Smooth muscle cell (in vitro differentiated cells): ENCODE data around the gene DIPK1A. TPM values are rescaled to one million over a fixed set of nuclear protein-coding genes. Genes with fewer than 3 reads are reported as not detected.

Source experiments
- DNase-seq: peaks from one replicate; lab custom pipeline; 2025; ENCODE audit not compliant: unreplicated experiment; lab: John Stamatoyannopoulos, UW
- H2AFZ ChIP-seq: fragments of 200-600 bp; sonication (generic); 2 replicates; pipeline ENCODE4 v1.6.0; 2016; ENCODE audit warnings: antibody characterized with exemption, low read depth, mild to moderate bottlenecking
- H3F3A ChIP-seq: fragments of 200-600 bp; sonication (generic); 2 replicates; pipeline ENCODE4 v1.6.0; 2017; ENCODE audit warnings: antibody characterized with exemption, low read depth
- H3K27ac ChIP-seq: fragments of 200-600 bp; sonication (generic); 2 replicates; pipeline ENCODE4 v1.5.1; 2016; ENCODE audit warnings: low read depth, mild to moderate bottlenecking
- H3K27me3 ChIP-seq: fragments of 200-600 bp; sonication (generic); 2 replicates; pipeline ENCODE4 v1.6.1; 2016; ENCODE audit warnings: low read depth, mild to moderate bottlenecking
- H3K36me3 ChIP-seq: fragments of 200-600 bp; sonication (generic); 2 replicates; pipeline ENCODE4 v1.5.1; 2016; ENCODE audit warnings: low read depth
- H3K4me1 ChIP-seq: fragments of 200-600 bp; sonication (generic); 2 replicates; pipeline ENCODE4 v1.5.1; 2016; ENCODE audit warnings: low read depth
- H3K4me2 ChIP-seq: fragments of 200-600 bp; sonication (generic); 2 replicates; pipeline ENCODE4 v1.6.0; 2016; ENCODE audit warnings: mild to moderate bottlenecking
- H3K4me3 ChIP-seq: fragments of 200-600 bp; sonication (generic); 2 replicates; pipeline ENCODE4 v1.5.1; 2016; ENCODE audit warnings: mild to moderate bottlenecking
- H3K79me2 ChIP-seq: fragments of 200-600 bp; sonication (generic); 2 replicates; pipeline ENCODE4 v1.6.0; 2016; ENCODE audit warnings: low read depth, mild to moderate bottlenecking
- H3K9ac ChIP-seq: fragments of 200-600 bp; sonication (generic); 2 replicates; pipeline ENCODE4 v1.6.0; 2016; ENCODE audit warnings: low read depth
- H3K9me3 ChIP-seq: fragments of 200-600 bp; sonication (generic); replicated peaks from 2 replicates; pipeline ENCODE4 v1.5.1; 2016; ENCODE audit warnings: low read depth
- H4K20me1 ChIP-seq: fragments of 200-600 bp; sonication (generic); 2 replicates; pipeline ENCODE4 v1.6.0; 2016; ENCODE audit warnings: low read depth
- WGBS: methylation state at CpG from one replicate; pipeline ENCODE4 v1.1.7; 2016; ENCODE audit warnings: low lambda C conversion rate; 5-methylcytosine and 5-hydroxymethylcytosine counted together
- polyA plus RNA-seq: library from polyadenylated mRNA; unstranded; fragments of >200 nt; fragmentation: Nextera tagmentation; extraction: Ambion mirVana; gene quantifications from 2 replicates; pipeline ENCODE4 v1.2.1, GENCODE V29; 2016
- total RNA-seq: library from RNA; depleted of rRNA; stranded (reverse); fragments of >200 nt; gene quantifications from 2 replicates; pipeline ENCODE4 v1.2.3, GENCODE V29; 2014
- TF ChIP-seq, protein P1 (sequence below): fragments of 200-600 bp; sonication (generic); IDR thresholded peaks from 2 replicates; pipeline ENCODE4 v1.5.1; 2017; ENCODE audit warnings: borderline replicate concordance, mild to moderate bottlenecking, antibody characterized with exemption; ENCODE audit not compliant: insufficient read depth, poor library complexity, severe bottlenecking

DIPK1A gene
- total and polyA plus RNA-seq, 2 experiments from 2014 or later, result 7.3 to 8.3 TPM

DNA sequence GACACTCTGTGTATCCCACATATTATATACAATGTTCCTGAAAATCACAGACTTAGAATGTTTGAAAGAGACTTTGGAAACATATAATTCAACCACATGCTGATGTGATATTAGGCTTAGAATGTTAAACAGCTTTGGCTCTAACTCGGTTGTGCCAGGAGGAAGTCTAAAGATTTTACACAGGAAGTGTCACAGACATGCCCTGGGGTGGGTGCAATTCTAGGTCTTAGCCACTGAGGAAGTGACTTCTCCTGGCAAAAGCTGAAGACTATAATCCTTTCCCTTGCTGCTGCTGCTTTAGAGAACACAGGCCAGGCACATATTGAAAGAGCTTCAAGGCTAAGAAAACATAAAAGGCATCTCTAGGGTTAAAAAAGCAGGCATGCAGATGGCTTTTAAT is 78.4 kb downstream of the DIPK1A start:
- Histone ChIP-seq H3K4me2 (no peak overlapping the region), H3K4me1 (peaks cover 1% of the 10 kb centered on the region), H4K20me1 (no peaks in the 10 kb centered on the region), H3K27me3 (no peaks in the 10 kb centered on the region), H3K27ac (no peak overlapping the region), H2AFZ (no peak overlapping the region), H3K4me3 (no peak overlapping the region), H3K9me3 (no peaks in the 10 kb centered on the region), H3K36me3 (no peaks in the 10 kb centered on the region), H3K9ac (no peak overlapping the region), H3F3A (no peaks in the 10 kb centered on the region), H3K79me2 (no peaks in the 10 kb centered on the region)
- DNase-seq, result no peak
- TF ChIP-seq, protein P1, sequence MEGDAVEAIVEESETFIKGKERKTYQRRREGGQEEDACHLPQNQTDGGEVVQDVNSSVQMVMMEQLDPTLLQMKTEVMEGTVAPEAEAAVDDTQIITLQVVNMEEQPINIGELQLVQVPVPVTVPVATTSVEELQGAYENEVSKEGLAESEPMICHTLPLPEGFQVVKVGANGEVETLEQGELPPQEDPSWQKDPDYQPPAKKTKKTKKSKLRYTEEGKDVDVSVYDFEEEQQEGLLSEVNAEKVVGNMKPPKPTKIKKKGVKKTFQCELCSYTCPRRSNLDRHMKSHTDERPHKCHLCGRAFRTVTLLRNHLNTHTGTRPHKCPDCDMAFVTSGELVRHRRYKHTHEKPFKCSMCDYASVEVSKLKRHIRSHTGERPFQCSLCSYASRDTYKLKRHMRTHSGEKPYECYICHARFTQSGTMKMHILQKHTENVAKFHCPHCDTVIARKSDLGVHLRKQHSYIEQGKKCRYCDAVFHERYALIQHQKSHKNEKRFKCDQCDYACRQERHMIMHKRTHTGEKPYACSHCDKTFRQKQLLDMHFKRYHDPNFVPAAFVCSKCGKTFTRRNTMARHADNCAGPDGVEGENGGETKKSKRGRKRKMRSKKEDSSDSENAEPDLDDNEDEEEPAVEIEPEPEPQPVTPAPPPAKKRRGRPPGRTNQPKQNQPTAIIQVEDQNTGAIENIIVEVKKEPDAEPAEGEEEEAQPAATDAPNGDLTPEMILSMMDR, result no peak
- WGBS, result 28% methylated on average over 1 of the region's 1 CpG

DNA sequence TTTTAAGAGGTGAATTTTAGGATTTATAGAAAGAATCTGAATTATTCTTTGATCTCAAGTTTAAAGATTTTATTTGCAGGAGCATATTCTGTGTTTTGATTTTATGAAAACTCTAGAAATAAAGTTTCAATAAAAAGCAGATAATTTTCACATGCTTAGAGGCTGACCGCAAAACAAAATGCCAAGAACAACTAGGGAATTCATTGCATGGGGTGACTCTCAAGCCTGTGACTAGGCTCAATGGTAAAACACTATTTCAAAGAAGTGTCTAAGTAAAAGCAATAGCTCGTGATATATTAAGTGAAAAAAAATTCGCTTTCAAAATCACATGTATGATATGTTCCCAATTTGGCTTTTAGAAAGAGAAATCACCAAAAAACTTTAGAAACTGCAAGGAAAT is 79.9 kb downstream of the DIPK1A start:
- H3K27ac ChIP-seq, result no peak overlapping the region
- no peaks in the 10 kb centered on the region for H4K20me1 ChIP-seq
- no peaks in the 10 kb centered on the region for H3K9me3 ChIP-seq
- H2AFZ ChIP-seq, result no peak overlapping the region
- no peaks in the 10 kb centered on the region for H3K79me2 ChIP-seq
- WGBS, result 93% methylated on average over 3 of the region's 3 CpGs
- H3K9ac ChIP-seq, result no peak overlapping the region
- H3K36me3 ChIP-seq, result no peaks in the 10 kb centered on the region
- H3F3A ChIP-seq, result no peaks in the 10 kb centered on the region
- peaks cover 10% of the 10 kb centered on the region for H3K4me1 ChIP-seq
- no peak overlapping the region for H3K4me2 ChIP-seq
- H3K27me3 ChIP-seq, result no peaks in the 10 kb centered on the region
- no peak for DNase-seq
- TF ChIP-seq, protein P1, result no peak
- H3K4me3 ChIP-seq, result no peak overlapping the region

DNA sequence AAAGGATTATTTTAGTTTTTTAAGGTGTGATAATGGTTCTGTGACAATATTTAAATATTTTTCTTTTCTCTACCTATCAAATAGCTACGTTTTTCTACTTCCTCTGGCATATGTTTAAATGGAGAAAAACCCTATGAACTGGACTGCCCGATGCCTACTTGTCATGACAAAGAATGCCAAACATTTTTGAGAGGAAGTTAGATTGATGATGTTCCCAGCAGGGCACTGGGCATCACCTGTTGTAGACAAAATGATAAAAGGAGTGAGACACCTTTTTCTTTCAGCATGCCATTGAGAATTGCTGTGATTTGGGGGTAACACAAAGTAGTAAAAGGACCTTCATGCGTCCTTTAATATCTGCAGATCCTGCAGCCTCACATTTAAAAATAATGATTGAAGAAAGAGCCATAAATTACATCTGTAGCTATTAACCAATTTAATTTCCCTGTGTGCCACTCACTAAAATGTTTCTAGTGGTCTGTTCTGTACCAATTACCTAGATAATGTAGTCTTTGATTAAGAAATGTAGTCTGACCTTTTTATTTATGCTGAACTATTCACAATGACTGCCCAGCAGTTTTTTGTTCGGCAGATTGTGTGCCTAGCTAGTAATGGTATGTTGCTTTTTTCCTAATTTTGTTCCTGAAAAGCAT is 81.8 kb downstream of the DIPK1A start:
- H3K27me3 ChIP-seq, result no peaks in the 10 kb centered on the region
- no peaks in the 10 kb centered on the region for H3F3A ChIP-seq
- H3K4me1 ChIP-seq, result peaks cover 10% of the 10 kb centered on the region
- DNase-seq, result no peak
- TF ChIP-seq, protein P1, result no peak
- no peaks in the 10 kb centered on the region for H3K79me2 ChIP-seq
- no peak overlapping the region for H3K4me3 ChIP-seq
- WGBS, result 85% methylated on average over 4 of the region's 4 CpGs
- H3K4me2 ChIP-seq, result no peak overlapping the region
- no peaks in the 10 kb centered on the region for H3K9me3 ChIP-seq
- H3K27ac ChIP-seq, result no peak overlapping the region
- no peak overlapping the region for H2AFZ ChIP-seq
- no peak overlapping the region for H3K9ac ChIP-seq
- no peaks in the 10 kb centered on the region for H4K20me1 ChIP-seq
- no peaks in the 10 kb centered on the region for H3K36me3 ChIP-seq

DNA sequence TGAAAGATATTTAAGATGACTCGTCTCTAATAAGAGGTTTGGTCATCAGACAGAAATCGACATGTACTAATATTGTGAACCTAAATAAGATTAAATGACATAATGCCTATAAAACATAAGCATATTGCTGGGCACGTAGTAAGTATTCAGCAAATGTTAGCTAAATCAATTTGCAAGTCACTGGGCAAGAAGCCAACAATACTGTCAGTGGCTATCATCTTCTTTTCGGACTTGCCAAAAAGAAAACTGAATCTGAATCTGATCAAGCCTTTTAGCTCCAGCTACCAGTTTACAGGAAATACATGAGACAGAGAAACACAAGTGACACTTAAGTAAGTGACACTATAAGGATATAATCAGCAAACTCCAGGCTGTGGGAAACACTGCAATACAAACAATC is 83.5 kb downstream of the DIPK1A start:
- H2AFZ ChIP-seq, result no peak overlapping the region
- DNase-seq, result no peak
- H3K9me3 ChIP-seq, result no peaks in the 10 kb centered on the region
- H4K20me1 ChIP-seq, result no peaks in the 10 kb centered on the region
- TF ChIP-seq, protein P1, result no peak
- no peaks in the 10 kb centered on the region for H3K27me3 ChIP-seq
- H3K4me1 ChIP-seq, result peaks cover 10% of the 10 kb centered on the region
- H3K27ac ChIP-seq, result no peak overlapping the region
- no peaks in the 10 kb centered on the region for H3K79me2 ChIP-seq
- H3K4me2 ChIP-seq, result no peak overlapping the region
- H3F3A ChIP-seq, result no peaks in the 10 kb centered on the region
- no peaks in the 10 kb centered on the region for H3K36me3 ChIP-seq
- H3K4me3 ChIP-seq, result no peak overlapping the region
- H3K9ac ChIP-seq, result no peak overlapping the region
- 88% methylated on average over 4 of the region's 4 CpGs for WGBS
